Measurements from ENCODE around the gene ZNF804B. TPM values are rescaled to one million over a fixed set of nuclear protein-coding genes. Genes with fewer than 3 reads are reported as not detected.

ZNF804B gene
- total and polyA plus RNA-seq, 2 of the 4 experiments (the other 2 are of a cell fraction) = not detected

DNA sequence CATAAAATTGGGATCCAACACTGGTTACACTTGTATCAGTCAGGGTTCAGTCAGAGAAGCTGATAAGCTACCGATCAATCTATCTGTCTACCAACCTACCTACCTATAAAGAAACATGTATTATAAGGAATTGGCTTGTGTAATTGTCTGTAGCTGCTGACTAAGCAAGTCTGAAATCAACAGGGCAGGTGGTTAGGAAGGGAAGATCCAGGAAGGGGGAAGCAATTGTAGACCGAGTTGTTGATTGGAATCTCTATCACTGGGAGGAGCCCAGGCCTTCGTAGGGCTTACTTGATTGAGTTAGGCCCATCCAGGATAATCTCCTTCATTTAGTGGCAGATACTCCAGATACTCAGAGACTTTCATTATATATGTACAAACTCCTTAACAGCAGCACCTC, 307.5 kb downstream of the ZNF804B start:
- Histone ChIP-seq H2AK9ac (replicated peaks; ENCODE audit: low read depth, low read length, poor library complexity) (no peak overlapping the region), H3K36me3 (ENCODE audit: control insufficient read depth, insufficient read depth, low read length) (no peaks in the 10 kb centered on the region), H3K18ac (ENCODE audit: low read depth, low read length) (no peak overlapping the region), H2BK5ac (ENCODE audit: low read depth, low read length, poor library complexity, severe bottlenecking) (no peak overlapping the region), H3K23ac (ENCODE audit: low read depth, low read length) (no peak overlapping the region), H2AFZ (replicated peaks; ENCODE audit: low read length, poor library complexity) (no peak overlapping the region), H4K8ac (ENCODE audit: low read depth in 2 of 2, low read length in 2 of 2) (no peak overlapping the region), H3K14ac (replicated peaks; ENCODE audit: low read depth, low read length) (no peak overlapping the region), H4K20me1 (ENCODE audit: insufficient read depth, low read length) (no peaks in the 10 kb centered on the region), H3K4me2 (ENCODE audit: low read depth, low read length) (no peak overlapping the region), H4K5ac (ENCODE audit: low read depth, low read length) (no peak overlapping the region), H3K4me1 (ENCODE audit: control insufficient read depth, insufficient read depth, low read length) (no peaks in the 10 kb centered on the region), H3K56ac (ENCODE audit: extremely low read depth, insufficient read depth, low read length) (no peak overlapping the region), H3K79me1 (ENCODE audit: low read depth in 1 of 2, low read length in 2 of 2) (no peaks in the 10 kb centered on the region), H3K4me3 (ENCODE audit: insufficient read depth, low read depth, low read length) (no peak overlapping the region), H2AK5ac (ENCODE audit: low read depth, low read length) (no peak overlapping the region), H2BK15ac (ENCODE audit: low read depth, low read length) (no peak overlapping the region), H4K91ac (ENCODE audit: insufficient read depth, low read depth, low read length) (no peak overlapping the region), H2BK120ac (ENCODE audit: low read depth, low read length) (no peak overlapping the region), H3K9me3 (ENCODE audit: control insufficient read depth, insufficient read depth, low read length) (peaks cover 11% of the 10 kb centered on the region), H2BK20ac (ENCODE audit: low read depth, low read length) (no peak overlapping the region), H3K27me3 (ENCODE audit: control insufficient read depth, insufficient read depth, low read length) (no peaks in the 10 kb centered on the region), H3K4ac (ENCODE audit: low read depth, low read length) (no peak overlapping the region), H3K27ac (ENCODE audit: insufficient read depth, low read length) (no peak overlapping the region), H3K9ac (ENCODE audit: low read depth, low read length) (no peak overlapping the region), H3K9me1 (ENCODE audit: insufficient read depth, low read length) (no peaks in the 10 kb centered on the region)
- POLR2A ChIA-PET (ENCODE audit: unreplicated experiment) = no interaction called here
- dilution Hi-C loops (cut with HindIII; ENCODE audit: low sequenced_read_pairs, unreplicated experiment) (no loop called here), intact Hi-C loops (cut with micrococcal nuclease) (no loop called here), in situ Hi-C loops (cut with MboI; ENCODE audit: low sequenced_read_pairs) (no loop called here)
- ATAC-seq (ENCODE audit: low read depth) (no peak), DNase-seq (no peak)
- WGBS, 2 experiments (ENCODE audit: extremely low coverage in 2 of 2, insufficient read length in 1 of 2) = no CpG with 5 or more reads among the region's 3 CpGs
- CTCF ChIA-PET = interaction anchor here (0.6 kb wide), 1 partner anchor 639 kb away, joined by 3 read pairs; no protein-coding TSS in a partner anchor
- no peak for TF ChIP-seq CEBPB (IDR thresholded peaks at IDR 0.05; ENCODE audit: low read depth, low read length)
- TF ChIP-seq POLR2A (IDR thresholded peaks at IDR 0.05; ENCODE audit: low read depth, low read length) = no peak
- no peak for TF ChIP-seq MAZ (IDR thresholded peaks at IDR 0.05; ENCODE audit: borderline replicate concordance, low read depth, low read length)
- TF ChIP-seq ELK1 (IDR thresholded peaks at IDR 0.05; ENCODE audit: borderline replicate concordance, low read depth, low read length) = no peak
- BruUV-seq (replicated peaks) = no TSS peak
